Measurements from ENCODE around the gene FBXW9.

FBXW9 gene

DNA sequence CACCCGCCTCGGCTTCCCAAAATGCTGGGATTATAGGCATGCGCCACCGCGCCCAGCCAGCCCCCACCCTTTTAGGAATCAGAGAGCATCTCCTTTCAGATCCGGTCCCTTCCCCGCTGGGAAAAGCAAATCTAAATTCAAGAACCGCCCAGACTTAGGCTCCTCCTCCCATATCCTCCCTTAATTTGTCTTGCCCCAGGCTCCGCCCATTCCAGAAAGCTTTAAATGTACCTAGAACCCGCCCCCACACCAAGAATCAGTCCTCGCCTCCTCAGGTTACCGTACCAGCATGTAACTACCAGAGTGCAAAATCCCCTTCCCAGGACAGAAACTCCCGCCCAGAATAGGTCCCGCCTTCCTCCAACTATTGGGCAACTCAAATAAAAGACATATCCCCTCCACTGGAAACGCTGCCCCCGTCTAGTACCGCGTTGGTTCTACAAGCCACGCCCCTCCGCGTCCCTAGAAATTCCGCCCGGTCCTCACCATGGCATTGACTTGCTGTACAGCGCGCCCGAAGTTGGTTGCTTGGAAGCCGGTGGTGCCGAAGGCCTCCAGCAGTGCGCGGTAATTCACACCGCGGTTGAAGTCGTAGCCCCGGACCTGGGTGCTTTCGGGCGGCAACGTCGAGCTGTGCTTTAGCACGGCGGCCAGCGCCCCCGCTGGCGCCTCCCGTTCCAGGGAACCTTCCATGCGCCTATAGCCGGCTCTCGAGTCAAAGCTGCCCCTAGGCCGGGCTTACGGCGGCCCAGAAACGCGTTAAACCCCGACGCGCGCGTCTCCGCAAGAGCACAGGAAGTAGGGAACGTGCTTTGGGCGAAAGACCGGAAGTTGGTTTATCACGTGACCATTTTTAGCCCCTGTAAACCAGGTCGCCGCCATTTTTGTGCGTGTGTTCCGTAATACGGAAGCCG, 15.1 kb downstream of the FBXW9 start, which contains the start of gene DHPS (continued):
- TF ChIP-seq ZFP37 (tag by site-specific recombination; IDR thresholded peaks at IDR 0.05) (no peak), ZNF521 (tag by site-specific recombination; IDR thresholded peaks at IDR 0.05) (no peak), ZNF548 (tag by site-specific recombination; IDR thresholded peaks at IDR 0.05) (no peak), ZFP3 (tag by site-specific recombination; IDR thresholded peaks at IDR 0.05; ENCODE audit: low read depth) (no peak), ZNF530 (tag by site-specific recombination; IDR thresholded peaks at IDR 0.05; ENCODE audit: low read depth) (no peak), ZNF555 (tag by site-specific recombination; conservative IDR thresholded peaks at IDR 0.05) (no peak), ZNF112 (tag by site-specific recombination; IDR thresholded peaks at IDR 0.05) (no peak), ZNF239 (tag by site-specific recombination; IDR thresholded peaks at IDR 0.05) (no peak), SETDB1 (IDR thresholded peaks at IDR 0.05; ENCODE audit: insufficient read length, low read length) (no peak), ZNF133 (tag by site-specific recombination; IDR thresholded peaks at IDR 0.05) (no peak), ZNF585B (tag by site-specific recombination; IDR thresholded peaks at IDR 0.05) (no peak), ZNF544 (tag by site-specific recombination; IDR thresholded peaks at IDR 0.05) (no peak), ZNF302 (tag by site-specific recombination; IDR thresholded peaks at IDR 0.05; ENCODE audit: low read depth) (no peak), KLF9 (tag by site-specific recombination; IDR thresholded peaks at IDR 0.05; ENCODE audit: low read depth) (peak; percentile 88)
- TF ChIP-seq, protein P1, sequence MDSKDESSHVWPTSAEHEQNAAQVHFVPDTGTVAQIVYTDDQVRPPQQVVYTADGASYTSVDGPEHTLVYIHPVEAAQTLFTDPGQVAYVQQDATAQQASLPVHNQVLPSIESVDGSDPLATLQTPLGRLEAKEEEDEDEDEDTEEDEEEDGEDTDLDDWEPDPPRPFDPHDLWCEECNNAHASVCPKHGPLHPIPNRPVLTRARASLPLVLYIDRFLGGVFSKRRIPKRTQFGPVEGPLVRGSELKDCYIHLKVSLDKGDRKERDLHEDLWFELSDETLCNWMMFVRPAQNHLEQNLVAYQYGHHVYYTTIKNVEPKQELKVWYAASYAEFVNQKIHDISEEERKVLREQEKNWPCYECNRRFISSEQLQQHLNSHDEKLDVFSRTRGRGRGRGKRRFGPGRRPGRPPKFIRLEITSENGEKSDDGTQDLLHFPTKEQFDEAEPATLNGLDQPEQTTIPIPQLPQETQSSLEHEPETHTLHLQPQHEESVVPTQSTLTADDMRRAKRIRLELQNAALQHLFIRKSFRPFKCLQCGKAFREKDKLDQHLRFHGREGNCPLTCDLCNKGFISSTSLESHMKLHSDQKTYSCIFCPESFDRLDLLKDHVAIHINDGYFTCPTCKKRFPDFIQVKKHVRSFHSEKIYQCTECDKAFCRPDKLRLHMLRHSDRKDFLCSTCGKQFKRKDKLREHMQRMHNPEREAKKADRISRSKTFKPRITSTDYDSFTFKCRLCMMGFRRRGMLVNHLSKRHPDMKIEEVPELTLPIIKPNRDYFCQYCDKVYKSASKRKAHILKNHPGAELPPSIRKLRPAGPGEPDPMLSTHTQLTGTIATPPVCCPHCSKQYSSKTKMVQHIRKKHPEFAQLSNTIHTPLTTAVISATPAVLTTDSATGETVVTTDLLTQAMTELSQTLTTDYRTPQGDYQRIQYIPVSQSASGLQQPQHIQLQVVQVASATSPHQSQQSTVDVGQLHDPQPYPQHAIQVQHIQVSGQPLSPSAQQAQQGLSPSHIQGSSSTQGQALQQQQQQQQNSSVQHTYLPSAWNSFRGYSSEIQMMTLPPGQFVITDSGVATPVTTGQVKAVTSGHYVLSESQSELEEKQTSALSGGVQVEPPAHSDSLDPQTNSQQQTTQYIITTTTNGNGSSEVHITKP (tag by site-specific recombination; IDR thresholded peaks at IDR 0.05), result peak; percentile 87
- TF ChIP-seq, protein P2, sequence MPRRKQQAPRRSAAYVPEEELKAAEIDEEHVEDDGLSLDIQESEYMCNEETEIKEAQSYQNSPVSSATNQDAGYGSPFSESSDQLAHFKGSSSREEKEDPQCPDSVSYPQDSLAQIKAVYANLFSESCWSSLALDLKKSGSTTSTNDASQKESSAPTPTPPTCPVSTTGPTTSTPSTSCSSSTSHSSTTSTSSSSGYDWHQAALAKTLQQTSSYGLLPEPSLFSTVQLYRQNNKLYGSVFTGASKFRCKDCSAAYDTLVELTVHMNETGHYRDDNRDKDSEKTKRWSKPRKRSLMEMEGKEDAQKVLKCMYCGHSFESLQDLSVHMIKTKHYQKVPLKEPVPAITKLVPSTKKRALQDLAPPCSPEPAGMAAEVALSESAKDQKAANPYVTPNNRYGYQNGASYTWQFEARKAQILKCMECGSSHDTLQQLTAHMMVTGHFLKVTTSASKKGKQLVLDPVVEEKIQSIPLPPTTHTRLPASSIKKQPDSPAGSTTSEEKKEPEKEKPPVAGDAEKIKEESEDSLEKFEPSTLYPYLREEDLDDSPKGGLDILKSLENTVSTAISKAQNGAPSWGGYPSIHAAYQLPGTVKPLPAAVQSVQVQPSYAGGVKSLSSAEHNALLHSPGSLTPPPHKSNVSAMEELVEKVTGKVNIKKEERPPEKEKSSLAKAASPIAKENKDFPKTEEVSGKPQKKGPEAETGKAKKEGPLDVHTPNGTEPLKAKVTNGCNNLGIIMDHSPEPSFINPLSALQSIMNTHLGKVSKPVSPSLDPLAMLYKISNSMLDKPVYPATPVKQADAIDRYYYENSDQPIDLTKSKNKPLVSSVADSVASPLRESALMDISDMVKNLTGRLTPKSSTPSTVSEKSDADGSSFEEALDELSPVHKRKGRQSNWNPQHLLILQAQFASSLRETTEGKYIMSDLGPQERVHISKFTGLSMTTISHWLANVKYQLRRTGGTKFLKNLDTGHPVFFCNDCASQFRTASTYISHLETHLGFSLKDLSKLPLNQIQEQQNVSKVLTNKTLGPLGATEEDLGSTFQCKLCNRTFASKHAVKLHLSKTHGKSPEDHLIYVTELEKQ (tag by site-specific recombination; IDR thresholded peaks at IDR 0.05; ENCODE audit: borderline replicate concordance), result no peak
- TF ChIP-seq, protein P3, sequence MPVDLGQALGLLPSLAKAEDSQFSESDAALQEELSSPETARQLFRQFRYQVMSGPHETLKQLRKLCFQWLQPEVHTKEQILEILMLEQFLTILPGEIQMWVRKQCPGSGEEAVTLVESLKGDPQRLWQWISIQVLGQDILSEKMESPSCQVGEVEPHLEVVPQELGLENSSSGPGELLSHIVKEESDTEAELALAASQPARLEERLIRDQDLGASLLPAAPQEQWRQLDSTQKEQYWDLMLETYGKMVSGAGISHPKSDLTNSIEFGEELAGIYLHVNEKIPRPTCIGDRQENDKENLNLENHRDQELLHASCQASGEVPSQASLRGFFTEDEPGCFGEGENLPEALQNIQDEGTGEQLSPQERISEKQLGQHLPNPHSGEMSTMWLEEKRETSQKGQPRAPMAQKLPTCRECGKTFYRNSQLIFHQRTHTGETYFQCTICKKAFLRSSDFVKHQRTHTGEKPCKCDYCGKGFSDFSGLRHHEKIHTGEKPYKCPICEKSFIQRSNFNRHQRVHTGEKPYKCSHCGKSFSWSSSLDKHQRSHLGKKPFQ (tag by site-specific recombination; IDR thresholded peaks at IDR 0.05), result peak; percentile 78
- TF ChIP-seq, protein P4, sequence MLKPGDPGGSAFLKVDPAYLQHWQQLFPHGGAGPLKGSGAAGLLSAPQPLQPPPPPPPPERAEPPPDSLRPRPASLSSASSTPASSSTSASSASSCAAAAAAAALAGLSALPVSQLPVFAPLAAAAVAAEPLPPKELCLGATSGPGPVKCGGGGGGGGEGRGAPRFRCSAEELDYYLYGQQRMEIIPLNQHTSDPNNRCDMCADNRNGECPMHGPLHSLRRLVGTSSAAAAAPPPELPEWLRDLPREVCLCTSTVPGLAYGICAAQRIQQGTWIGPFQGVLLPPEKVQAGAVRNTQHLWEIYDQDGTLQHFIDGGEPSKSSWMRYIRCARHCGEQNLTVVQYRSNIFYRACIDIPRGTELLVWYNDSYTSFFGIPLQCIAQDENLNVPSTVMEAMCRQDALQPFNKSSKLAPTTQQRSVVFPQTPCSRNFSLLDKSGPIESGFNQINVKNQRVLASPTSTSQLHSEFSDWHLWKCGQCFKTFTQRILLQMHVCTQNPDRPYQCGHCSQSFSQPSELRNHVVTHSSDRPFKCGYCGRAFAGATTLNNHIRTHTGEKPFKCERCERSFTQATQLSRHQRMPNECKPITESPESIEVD (tag by site-specific recombination; IDR thresholded peaks at IDR 0.05), result no peak
